GM11168 (cell line): ENCODE measurements around the gene FTH1.
"Not testable (repeated sequence)": the region's sequence is repeated elsewhere in the genome, so short reads cannot be mapped to it uniquely, and the experiment has no call there.

Source experiments
- in situ Hi-C: fragments of 300-500 bp; cut with MboI; formaldehyde crosslinking; loops from one replicate; pipeline ENCODE4 v1.12.0; 2022; ENCODE audit warnings: low sequenced_read_pairs; ENCODE audit not compliant: unreplicated experiment

FTH1 gene

DNA sequence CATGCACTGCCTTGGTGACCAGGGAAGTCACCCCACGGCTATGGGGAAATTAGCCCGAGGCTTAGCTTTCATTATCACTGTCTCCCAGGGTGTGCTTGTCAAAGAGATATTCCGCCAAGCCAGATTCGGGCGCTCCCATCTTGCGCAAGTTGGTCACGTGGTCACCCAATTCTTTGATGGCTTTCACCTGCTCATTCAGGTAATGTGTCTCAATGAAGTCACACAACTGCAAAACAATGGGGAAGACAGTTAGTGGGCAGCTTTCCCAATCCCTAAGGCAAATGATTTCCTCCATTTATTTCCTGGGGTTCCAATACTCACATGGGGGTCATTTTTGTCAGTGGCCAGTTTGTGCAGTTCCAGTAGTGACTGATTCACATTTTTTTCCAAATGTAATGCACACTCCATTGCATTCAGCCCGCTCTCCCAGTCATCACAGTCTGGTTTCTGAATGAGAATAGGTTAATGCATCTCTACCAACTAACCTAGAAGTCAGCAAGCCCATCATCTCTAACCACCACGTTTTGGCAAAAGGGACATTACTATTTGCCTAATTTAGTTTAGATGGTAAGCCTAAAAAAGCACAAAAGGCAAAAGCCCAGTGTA lies 2.7 kb downstream of the FTH1 start:
- in situ Hi-C loops = not testable (repeated sequence)

DNA sequence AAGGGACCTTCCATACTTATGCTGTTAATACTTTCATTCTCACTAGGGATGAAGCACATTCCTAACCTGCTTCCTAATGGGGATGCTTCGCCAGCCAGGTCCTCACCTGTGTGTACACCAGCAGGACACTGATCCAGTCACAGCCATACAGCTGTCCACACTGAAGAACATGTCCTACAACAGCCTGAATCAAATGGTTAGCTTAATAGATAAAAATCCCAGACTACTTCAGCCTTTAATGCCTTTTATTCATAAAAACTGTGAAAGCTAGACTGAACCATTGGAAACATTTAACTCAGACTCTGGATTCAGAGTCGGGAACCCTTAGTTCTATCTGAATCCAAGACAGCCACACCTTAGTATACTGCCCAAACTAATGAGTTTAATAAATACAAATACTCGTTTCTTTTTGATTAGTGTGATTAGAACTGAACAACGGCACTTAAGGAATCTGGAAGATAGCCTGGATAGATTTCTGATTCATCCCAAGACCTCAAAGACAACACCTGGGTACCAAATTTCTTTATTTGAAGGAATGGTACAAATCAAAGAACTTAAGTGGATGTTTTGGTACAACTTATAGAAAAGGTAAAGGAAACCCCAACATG lies 3.3 kb downstream of the FTH1 start:
- in situ Hi-C loops = no loop called here

DNA sequence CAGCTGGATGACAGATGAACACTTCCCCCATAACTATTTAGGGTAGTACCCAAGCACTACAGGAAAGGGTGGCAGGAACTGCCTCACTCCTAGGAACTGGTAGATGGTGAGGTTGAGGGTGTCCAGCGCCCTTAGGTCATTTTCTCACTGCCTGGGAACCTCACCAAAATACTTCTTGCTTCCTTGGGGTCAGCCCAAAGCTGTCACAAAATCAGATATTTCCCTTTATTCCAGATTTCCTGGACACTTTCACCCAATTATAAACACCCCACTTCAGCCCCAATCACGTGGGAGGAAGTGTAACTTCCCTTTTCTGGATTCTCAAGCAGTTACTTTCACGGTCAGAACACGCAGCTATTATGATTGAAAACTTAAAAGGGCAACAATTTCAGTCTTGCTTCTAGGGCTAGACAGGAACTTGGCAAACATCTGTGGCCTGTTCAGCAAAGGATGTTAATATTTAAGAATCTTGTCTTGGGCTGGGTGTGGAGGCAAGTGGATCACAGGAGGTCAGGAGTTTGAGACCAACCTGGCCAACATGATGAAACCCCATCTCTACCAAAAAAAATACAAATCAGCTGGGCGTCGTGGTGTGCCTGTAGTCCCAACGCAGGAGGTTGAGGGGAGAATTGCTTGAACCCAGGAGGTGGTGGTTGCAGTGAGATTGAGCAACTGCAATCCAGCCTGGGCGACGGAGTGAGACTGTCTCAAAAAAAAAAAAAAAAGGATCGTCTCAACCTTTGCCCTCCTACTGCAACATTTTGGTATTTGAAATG lies 4.0 kb downstream of the FTH1 start:
- in situ Hi-C loops = no loop called here

DNA sequence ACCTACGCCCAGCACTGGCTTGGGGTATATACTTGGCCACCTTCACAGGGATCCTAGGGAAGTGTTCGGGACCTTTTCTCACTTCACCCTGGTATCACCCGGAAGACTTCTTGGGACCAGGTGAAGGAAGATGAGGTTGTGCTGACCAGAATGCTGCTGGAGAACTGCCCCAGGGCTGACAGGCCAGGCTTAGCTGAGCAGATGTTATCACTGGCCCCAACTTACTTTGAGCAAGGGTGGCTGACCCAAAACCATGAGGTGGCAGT lies 4.5 kb downstream of the FTH1 start:
- in situ Hi-C loops = no loop called here

DNA sequence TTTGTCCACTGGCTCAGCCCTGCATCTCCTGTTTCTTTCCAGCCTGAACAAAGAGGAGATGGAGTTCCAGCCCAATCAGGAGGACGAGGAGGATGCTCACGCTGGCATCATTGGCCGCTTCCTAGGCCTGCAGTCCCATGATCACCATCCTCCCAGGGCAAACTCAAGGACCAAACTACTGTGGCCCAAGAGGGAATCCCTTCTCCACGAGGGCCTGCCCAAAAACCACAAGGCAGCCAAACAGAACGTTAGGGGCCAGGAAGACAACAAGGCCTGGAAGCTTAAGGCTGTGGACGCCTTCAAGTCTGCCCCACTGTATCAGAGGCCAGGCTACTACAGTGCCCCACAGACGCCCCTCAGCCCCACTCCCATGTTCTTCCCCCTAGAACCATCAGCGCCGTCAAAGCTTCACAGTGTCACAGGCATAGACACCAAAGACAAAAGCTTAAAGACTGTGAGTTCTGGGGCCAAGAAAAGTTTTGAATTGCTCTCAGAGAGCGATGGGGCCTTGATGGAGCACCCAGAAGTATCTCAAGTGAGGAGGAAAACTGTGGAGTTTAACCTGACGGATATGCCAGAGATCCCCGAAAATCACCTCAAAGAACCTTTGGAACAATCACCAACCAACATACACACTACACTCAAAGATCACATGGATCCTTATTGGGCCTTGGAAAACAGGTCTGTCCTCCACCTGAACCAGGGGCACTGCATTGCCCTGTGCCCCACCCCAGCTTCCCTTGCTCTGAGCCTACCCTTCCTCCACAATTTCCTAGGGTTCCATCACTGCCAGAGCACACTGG lies 5.0 kb downstream of the FTH1 start:
- in situ Hi-C loops = no loop called here

DNA sequence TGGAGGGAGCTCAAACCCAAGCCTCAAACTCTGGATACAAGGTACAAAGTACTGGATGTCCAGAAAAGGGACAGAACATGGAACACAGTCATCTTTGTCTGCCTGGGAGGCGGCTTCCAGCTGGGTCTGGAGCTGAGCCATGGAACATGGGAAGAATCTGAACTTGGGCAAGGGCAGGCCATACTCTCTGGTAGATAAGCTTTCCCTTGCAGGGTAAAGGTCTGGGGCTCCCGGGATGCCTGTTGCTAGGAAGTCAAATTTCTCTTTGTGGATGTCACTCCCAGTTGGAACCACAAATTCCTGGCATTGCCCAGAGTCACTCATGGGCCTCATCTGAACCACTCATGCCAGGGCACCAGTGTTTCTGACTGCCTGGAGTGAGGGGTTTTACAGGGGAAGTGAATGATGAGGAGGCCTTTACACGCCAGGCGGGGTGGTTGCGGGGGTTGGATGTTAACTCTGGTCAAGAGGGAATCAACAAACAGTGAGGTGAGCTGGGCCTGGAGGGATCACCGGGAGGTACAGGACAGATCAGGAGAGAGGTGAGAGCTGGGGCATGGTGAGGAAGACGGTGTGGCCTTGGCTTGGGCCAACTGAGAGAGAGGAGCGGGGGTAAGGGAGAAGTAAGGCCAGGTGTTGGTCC lies 5.7 kb downstream of the FTH1 start:
- in situ Hi-C loops = no loop called here

DNA sequence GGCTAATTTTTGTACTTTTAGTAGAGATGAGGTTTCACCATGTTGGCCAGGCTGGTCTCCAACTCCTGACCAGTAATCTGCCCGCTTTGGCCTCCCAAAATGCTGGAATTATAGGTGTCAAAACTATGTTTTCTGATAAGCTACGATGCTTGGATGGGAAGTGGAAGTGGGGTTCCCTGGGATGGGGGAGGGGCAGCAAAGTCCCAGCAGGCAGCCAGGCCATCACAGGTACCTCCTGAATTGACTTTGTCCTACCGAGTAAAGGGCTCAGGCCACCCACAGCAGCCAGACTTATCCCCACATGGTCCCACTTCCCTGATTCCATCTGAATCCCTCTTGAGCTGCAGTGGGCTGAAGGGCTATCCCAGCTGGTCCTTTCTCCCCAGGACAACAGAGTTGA lies 6.9 kb downstream of the FTH1 start:
- in situ Hi-C loops = no loop called here

DNA sequence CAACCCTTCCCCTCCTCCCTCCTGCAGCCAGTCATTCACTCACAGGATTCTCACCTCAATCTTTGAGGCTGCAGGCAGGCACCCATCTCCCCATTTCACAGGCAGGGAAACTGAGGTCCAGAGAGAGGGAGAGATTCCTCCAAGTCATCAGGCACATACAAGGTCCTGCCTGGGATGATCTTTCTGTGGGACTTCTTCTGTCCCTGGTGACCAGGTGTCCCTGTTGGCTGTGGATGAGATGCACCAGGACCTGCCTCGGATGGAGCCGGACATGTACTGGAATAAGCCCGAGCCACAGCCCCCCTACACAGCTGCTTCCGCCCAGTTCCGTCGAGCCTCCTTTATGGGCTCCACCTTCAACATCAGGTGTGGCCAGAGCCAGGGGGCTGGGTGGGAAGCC lies 7.8 kb downstream of the FTH1 start:
- in situ Hi-C loops = loop anchor here (10.0 kb wide), 1 partner anchor 115 kb away; no protein-coding TSS in a partner anchor

DNA sequence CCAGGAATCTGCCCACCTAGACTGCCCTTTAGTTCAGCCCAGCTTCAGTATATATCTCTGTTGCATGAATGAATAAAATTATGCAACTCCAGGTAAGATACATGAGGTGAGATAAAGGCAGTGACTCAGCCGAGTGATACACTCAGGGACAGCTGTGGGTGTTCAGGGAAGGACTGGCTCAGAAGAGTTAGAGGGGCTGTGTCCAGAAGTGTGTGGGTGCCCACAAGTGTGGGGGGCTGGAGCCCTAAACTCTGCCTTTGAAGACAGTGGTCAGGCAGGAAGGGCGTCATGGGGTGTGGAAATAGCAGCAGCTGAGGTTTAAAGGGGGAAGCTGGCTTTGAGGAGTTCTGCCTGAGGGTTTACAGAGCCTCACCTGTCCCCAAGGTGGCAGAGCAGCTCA lies 8.3 kb downstream of the FTH1 start:
- in situ Hi-C loops = loop anchor here (10.0 kb wide), 1 partner anchor 116 kb away; no protein-coding TSS in a partner anchor

DNA sequence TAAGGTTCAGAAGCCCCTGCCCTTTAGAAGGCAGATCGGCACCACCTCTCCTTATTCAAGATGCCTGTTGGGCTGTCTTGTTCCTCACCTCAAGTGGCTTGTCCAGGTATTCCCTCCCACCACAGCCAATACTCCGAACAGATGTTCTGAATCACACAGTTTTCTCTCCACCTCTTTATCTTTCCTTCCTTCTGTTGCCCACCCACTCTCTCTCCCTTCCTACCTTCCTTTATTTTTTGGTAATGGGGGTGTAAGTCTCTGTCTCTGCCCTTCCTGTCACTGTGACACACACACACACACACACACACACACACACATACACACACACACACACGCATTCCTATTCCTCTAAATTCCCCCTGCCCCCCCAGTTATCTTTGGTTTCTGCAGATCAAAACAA lies 8.8 kb downstream of the FTH1 start:
- in situ Hi-C loops = loop anchor here (10.0 kb wide), 1 partner anchor 116 kb away; no protein-coding TSS in a partner anchor

DNA sequence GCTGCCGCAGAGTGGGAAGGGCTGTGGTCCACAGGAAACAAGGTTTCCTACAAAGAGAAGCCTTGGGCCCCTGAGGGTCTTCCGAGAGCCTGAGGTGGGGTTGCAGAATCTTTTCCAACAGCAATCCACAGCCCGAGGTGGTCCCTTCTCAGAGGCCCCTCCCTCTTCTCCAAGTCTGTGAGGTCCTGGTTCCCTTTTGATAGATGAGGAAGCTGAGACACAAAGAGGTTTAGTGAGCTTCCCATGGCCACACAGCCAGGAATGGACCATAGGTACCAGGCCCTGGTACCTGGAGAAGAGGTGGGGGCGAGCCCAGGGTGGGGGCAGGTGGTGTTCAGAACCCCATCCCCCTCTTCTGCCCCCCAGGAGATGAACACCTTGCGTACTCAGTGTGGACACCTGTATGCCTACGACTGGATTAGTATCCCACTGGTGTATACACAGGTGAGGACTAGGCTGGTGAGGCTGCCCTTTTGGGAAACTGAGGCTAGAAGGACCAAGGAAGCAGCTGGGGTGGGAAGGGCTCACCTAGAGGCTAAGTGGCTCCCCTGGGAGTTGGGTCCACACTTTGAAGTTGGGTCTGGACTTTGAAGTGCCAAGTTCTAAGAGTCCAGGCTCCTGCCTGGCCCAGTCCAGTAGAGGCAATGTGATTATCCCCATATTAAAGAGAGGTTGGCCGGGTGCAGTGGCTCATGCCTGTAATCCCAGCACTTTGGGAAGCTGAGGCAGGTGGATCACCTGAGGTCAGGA lies 10.2 kb downstream of the FTH1 start:
- in situ Hi-C loops = loop anchor here (10.0 kb wide), 1 partner anchor 118 kb away; no protein-coding TSS in a partner anchor

DNA sequence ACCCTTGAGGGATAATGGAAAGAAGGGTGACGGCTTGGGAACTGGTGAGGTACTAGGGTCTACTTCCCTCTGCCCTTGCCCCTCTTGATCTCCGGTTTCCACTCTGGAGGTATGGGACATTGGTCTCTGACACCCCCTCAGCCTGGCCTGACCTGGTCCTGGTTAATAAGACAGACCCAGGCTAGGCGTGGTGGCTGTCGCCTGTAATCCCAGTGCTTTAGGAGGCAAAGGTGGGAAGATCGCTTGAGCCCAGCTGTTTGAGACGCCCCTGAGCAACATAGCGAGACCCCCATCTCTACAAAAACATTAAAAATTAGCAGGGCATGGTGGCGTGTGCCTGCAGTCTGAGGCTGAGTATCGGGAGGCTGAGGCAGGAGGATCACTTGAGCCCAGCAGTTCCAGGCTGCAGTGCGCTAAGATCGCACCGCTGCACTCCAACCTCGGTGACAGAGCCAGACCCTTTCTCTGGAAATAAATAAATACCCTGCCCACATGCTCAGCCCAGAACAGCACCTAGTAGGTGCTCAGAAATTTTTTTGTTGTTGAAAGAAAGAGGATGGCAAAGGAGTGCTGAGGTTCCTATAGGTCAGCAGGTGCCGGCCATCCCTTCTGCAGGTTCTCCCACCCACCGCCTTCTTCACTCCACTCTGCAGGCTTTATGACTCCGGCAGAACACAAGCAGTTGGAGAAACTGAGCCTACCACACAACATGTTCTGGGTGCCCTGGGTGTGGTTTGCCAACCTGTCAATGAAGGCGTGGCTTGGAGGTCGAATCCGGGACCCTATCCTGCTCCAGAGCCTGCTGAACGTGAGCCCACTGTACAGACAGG lies 11.0 kb downstream of the FTH1 start:
- in situ Hi-C loops = loop anchor here (10.0 kb wide), 1 partner anchor 118 kb away; no protein-coding TSS in a partner anchor

DNA sequence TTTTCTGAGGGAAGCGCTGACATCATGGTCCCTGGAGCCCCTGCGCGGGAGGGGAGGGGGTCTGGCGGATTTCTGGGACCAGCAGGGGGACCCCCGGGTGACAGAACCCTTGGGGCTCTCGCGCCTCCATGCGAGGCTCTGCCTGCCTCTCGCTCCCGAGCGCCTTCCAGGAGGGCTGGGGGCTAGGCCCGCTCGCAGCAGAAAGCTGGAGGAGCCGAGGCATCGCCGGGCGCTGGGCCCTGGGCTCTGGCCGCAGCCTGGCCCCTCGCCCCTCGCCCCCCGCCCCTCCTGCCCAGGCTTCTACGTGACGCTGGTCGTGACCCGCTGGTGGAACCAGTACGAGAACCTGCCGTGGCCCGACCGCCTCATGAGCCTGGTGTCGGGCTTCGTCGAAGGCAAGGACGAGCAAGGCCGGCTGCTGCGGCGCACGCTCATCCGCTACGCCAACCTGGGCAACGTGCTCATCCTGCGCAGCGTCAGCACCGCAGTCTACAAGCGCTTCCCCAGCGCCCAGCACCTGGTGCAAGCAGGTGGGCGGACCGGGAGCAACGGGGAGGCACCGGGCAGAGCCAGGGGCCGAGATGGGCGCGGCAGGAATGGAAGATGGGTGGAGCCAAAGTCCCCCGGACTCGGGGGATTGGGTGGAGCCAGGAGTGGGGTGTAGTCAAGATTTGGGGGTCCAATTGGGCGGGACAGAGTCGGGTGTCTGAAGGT lies 11.9 kb downstream of the FTH1 start:
- in situ Hi-C loops = loop anchor here (10.0 kb wide), 1 partner anchor 119 kb away; no protein-coding TSS in a partner anchor

DNA sequence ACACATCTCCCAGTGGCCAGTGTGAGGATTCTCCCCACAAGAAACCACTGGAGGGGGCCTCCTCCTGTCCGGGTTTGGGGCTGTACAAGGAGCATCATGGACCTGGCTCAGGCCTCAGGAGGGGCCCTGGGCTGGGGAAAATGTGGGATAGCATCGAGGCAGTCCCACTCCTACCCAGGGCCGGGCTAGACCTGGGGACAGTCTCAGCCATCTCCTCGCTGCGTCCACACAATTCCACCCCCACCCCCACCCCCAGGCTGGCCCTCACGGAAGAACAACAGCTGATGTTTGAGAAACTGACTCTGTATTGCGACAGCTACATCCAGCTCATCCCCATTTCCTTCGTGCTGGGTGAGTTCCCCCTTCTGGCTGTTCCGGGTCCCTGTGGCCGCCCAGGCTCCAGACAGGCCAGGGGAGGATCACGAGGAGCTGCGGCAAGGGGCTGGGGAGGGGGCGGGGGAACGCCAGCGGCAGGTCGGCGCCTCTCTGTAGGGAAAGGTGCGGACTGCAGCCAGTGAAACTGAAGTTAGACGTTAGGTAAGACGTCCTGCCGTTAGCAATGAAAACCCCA lies 12.5 kb downstream of the FTH1 start:
- in situ Hi-C loops = loop anchor here (10.0 kb wide), 1 partner anchor 120 kb away; no protein-coding TSS in a partner anchor

DNA sequence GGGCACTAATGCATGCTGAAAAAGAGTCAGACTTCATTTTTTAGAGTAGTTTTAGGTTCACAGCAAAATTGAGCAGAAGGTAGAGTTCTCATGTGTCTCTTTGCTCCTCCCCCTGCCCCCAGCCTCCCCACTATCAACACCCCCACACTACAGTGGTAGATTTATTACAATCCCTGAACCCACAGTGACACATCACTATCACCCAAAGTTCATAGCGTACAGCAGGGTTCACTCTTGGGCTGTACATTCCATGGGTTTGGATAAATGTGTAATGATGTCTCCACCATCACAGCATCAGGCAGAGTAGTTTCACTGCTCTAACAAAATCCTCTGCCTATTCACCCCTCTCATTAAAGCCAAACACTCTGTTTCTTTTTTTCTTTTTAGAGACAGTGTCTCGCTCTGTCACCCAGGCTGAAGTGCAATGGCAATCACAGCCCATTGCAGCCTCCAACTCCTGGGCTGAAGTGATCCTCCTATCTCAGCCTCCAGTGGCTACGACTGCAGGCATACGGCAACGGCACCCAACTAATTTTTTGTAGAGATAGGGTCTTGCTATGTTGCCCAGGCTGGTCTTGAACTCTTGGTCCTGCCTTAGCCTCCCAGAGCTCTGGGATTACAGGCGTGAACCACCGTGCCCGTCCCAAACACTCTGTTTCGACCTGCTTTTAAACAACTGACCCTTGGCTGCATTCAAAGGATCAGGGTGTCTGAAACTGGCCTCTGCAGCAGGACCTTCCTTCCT lies 13.2 kb downstream of the FTH1 start:
- in situ Hi-C loops = loop anchor here (10.0 kb wide), 1 partner anchor 121 kb away; no protein-coding TSS in a partner anchor

DNA sequence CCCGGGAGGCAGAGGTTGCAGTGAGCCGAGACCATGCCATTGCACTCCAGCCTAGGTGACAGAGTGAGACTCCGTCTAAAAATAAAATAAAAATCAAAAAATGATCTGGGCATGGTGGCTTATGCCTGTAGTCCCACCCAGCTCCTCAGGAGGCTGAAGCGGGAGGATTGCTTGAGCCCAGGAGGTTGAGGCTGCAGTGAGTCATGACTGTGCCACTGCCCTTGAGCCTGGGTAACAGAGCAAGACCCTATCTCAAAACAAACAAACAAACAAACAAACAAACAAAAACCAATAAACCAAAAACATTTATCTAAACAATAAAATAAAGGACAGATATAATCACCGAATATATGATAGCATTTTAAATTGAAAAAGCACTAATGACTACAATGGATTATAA lies 13.8 kb downstream of the FTH1 start:
- in situ Hi-C loops = loop anchor here (10.0 kb wide), 1 partner anchor 121 kb away; no protein-coding TSS in a partner anchor

DNA sequence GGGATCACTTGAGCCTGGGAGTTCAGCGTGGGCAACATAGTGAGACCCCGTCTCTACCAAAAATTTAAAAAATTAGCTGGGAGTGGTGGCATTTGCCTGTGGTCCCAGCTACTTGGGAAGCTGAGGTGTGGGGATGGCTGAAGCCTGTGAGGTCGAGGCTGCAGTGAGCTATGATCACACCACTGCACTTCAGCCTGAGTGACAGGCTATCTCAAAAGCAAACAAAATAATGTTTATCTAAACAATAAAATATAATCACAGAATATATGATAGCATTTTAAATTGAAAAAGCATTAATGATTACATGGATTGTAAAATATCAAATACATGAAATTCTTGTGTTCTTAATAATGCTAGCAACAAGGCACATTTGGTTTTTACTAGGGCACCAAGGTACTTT lies 14.6 kb downstream of the FTH1 start:
- in situ Hi-C loops = loop anchor here (10.0 kb wide), 1 partner anchor 122 kb away; no protein-coding TSS in a partner anchor
